Activated CD4-positive, alpha-beta T cell treated with anti-CD3 and anti-CD28 coated beads for 48 hours (primary cell): ENCODE results near the gene WDFY4.
"Not testable (repeated sequence)": the region's sequence is repeated elsewhere in the genome, so short reads cannot be mapped to it uniquely, and the experiment has no call there.

Source experiments
- DNase-seq: peaks from one replicate; pipeline ENCODE4 v3.0.0-alpha.2; 2020

Gene WDFY4, protein sequence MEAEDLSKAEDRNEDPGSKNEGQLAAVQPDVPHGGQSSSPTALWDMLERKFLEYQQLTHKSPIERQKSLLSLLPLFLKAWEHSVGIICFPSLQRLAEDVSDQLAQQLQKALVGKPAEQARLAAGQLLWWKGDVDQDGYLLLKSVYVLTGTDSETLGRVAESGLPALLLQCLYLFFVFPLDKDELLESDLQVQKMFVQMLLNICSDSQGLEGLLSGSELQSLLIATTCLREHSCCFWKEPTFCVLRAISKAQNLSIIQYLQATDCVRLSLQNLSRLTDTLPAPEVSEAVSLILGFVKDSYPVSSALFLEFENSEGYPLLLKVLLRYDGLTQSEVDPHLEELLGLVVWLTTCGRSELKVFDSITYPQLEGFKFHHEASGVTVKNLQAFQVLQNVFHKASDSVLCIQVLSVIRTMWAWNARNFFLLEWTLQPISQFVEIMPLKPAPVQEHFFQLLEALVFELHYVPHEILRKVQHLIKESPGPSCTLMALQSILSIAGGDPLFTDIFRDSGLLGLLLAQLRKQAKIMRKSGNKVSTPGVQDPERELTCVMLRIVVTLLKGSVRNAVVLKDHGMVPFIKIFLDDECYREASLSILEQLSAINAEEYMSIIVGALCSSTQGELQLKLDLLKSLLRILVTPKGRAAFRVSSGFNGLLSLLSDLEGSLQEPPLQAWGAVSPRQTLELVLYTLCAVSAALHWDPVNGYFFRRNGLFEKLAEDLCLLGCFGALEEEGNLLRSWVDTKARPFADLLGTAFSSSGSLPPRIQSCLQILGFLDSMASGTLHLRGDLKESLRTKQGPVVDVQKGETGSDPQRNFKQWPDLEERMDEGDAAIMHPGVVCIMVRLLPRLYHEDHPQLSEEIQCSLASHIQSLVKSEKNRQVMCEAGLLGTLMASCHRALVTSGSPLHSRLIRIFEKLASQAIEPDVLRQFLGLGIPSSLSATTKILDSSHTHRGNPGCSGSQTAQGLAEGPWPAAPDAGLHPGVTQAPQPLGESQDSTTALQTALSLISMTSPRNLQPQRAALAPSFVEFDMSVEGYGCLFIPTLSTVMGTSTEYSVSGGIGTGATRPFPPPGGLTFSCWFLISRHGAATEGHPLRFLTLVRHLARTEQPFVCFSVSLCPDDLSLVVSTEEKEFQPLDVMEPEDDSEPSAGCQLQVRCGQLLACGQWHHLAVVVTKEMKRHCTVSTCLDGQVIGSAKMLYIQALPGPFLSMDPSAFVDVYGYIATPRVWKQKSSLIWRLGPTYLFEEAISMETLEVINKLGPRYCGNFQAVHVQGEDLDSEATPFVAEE (N-terminal part only)

DNA sequence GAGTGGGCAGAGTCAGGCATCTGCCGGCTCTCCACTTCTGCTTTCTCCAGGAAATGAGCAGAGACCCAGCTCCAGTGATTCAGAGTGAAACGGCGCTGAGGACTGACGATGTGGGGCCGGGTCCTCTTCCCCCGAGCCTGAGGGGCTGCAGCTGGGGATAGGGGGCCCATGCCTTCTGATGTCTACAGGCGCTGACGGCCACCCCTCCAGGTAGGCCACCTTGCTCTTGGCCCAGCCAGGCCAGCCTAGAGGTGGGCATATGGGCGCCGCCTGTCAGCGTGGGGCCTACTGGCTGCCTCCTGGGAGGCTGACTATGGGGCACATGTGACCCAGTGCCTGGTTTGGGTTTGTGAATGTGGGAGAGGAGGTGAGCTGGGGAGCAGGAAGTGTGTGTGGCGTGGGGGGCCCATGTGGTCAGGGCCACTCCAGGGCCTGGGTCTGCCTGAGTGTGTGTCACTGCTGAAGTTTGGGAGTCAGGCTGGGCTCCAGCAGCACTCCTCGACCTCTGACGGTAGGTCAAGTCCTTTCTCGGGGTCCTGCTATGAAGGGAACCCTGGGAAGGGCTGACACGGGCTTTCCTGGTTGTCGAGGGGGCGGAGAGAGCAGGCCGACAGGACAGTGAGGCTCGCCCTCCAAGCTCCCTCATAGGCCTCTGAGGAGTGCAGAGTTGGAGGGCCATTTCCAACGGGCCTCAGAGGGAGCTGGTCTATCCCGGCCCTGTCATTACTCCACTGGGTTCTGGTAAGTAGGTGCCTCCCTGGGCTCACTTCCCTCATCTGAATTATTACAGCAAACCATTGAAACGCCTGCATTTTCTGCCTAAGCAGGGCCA, at the start of gene WDFY4:
TSS of gene WDFY4 (plus strand) at position 82 of the 832 bp plus-strand sequence. CDS start 24,860 bp downstream, outside the sequence.
- no peak for DNase-seq

DNA sequence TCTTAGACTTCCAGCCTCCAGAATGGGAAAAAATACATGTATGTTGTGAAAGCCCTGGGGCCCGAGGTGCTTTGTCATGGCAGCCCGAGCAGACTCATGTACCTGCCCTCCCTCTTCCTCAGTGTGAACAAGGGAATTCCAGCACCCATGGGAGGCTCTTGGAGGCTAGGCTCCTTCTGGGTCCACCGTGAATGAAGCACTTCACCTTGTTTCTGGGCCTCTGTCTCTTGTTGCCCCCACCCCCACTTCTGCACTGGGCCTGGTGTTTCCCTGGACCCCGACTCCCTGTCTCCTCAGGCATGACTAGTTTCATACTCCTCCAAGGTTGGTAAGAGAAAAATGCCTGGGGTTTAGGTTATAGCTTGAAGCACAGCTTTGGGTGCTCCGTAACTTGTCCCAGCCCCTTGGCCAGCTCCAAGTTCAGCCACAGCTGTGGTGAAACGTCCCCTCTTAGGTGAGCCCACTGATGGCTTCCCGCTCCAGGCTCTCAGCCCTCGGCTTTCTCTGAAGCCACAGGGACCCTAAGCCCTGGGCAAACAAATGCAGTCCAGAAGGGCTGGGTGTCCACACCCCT, 49.6 kb upstream of the WDFY4 start:
- no peak for DNase-seq

DNA sequence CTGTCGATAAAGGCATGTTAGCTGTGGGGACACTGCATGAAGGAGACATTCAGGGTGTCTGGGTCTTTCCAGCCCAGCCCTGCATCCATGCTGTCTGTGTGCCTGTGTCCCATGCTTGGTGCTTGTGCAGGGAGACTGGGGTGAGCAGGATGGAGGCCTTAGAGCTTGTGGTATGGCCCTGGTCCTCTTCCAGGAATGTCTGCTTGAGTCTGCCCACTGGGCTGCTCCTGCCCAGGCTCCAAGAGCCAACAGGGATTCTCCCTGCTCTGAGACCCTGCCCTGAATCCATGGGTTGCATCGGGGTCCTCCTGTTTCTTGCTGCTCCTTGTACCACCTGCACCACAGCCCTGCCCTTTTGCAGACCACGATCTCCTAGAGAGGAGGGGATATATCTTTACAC, 48.4 kb upstream of the WDFY4 start:
- DNase-seq, result no peak

DNA sequence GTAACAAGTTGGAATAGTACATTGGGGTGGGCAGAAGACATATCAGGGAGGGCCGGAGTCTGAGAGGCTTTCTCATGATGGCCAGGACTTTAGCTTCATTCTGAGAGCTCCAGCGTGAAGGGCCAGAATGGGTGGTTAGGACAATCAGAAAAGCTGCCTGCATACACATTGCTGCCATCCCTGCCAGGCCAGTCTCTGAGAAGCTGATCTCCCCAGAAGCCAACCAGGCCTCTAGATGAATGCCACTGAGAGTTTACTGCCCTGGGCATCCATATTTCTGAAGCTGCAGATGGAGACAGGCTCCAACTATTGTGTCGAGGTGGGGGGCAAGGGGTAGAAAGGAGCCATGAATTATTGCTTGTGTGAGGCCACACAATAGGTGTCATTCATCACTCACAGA, 47.8 kb upstream of the WDFY4 start:
- no peak for DNase-seq

DNA sequence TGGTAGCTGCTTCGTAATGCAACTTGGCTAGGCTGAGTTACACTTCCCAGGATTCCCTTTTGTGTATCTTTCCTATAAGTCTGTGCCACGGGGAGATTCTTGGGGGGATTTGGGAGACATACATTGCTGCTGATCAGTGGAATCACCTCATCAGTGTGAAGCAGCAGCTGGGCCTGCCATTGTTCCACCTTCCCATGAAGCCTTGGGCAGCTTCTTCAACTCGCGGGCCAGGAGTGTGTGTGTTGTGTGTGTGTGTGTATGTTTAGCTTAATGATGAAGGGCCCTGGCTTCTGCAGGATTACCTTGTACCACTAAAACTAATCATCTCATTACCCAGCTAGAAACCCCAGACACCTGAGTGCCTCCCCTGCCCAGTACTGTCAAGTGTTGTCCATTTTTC, 46.5 kb upstream of the WDFY4 start:
- no peak for DNase-seq

DNA sequence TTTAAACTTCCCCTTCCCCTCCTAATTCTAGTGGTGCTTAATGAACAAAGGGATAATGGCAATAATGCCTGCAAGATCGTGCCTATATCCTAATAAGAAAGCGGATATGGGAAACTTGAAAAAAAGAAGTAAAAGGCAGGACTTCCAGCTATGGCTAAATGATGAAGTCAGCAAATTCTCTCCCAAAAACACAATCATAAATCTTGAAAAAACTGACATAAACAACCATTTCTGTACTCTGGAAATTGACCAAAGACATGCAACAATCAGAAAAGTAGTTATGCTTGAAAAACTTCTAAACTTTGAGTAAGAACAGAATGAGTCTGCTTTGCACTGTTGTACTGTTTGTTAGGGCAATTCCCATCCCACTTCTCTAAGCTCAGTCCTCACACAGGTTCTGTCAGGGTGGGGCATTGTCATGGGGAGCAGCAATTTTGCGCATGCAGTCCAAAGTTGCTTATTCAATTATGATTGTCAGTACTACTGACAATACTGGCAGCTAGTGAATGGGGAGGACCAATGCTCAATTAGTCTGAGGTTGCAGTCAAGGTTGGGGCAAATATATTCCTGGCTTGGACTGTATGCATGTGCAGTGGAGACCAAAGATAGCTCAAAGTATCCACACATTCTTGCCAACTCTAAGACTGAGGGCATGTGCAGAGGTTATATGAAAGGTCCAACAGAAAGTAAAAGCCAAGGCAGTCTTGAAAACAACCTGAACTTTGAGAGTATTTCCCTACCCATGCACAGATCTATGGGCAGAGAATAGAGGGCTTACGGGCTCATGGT, 45.7 kb upstream of the WDFY4 start:
- DNase-seq, result no peak

DNA sequence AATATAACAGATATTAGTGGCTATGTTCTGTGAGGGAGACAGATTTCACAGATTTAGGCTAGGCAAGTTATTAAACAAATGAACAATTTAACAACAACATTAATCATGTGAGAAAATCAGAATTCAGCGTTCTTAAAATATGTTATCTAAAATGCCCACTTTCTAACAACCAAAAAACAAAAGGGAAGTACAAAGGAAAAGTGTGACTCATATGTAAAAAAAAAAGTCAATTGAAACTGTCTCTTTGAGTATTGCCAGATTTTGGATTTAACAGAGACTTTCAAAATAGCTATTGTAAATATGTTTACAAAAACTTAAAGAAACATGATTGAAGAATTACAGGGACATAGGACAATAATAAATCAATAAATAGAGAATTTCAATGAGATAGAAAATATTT, 45.0 kb upstream of the WDFY4 start:
- no peak for DNase-seq

DNA sequence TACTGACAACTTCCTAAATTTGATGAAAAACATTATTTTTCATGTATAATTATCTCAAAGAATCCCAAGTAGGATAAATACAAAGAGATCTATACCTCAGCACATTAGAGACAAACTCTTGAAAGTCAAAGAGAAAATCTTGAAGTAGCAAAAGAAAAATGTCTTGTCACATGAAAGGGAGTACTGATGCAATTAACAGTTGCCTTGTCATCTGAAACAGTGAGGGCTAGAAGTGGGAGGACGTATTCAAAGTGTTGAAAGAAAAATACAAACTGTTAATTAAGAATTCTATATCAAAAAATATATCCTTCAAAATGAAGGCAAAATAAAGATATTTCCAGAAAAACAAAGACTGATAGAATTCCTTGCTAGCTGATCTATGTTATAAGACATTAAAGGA, 44.3 kb upstream of the WDFY4 start:
- DNase-seq, result no peak

DNA sequence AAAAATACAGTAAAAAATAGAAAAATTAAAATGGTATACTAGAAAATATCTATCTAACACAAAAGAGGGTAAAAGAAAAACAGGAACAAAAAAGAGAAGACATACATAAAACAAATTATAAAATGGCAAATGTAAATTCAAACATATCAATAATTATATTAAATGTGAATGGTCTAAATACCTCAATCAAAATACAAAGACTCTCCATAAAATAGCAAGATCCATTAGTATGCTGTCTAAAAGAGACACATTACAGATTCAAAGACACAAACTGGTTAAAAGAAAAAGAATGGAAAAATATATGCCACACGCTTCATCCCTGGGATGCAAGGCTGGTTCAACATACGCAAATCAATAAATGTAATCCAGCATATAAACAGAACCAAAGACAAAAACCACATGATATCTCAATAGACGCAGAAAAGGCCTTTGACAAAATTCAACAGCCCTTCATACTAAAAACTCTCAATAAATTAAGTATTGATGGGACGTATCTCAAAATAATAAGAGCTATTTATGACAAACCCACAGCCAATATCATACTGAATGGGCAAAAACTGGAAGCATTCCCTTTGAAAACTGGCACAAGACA, 43.5 kb upstream of the WDFY4 start:
- not testable (repeated sequence) for DNase-seq

DNA sequence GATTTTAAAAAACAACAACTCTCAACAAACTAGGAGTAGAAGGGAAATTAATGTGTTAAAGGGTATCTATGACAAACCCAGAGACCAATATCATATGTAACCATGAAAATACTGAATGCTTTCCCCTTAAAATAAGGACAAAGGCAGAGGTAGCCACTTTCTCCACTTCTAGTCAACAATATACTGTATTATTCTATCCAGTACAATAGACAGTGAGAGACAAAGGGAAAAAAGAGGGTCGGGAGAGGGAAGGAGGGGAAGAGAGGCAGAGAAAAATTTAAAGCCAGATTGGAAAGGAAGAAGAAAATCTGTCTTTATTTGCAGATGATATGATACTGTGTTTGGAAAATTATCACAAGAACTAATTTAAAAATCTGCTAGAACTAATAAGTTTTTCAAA, 39.1 kb upstream of the WDFY4 start:
- no peak for DNase-seq

DNA sequence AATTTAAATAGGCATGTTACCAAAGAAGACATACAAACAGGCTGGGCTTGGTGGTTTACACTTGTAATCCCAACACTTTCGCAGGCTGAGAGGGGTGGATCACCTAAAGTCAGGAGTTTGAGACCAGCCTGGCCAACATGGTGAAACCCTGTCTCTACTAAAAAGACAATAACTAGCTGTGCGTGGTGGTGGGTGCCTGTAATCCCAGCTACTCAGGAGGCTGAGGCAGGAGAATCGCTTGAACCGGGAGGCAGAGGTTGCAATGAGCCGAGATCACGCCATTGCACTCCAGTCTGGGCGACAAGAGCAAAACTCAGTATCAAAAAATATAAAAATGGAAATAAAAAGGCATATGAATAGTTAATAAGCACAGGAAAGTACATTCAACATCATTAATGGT, 37.6 kb upstream of the WDFY4 start:
- not testable (repeated sequence) for DNase-seq

DNA sequence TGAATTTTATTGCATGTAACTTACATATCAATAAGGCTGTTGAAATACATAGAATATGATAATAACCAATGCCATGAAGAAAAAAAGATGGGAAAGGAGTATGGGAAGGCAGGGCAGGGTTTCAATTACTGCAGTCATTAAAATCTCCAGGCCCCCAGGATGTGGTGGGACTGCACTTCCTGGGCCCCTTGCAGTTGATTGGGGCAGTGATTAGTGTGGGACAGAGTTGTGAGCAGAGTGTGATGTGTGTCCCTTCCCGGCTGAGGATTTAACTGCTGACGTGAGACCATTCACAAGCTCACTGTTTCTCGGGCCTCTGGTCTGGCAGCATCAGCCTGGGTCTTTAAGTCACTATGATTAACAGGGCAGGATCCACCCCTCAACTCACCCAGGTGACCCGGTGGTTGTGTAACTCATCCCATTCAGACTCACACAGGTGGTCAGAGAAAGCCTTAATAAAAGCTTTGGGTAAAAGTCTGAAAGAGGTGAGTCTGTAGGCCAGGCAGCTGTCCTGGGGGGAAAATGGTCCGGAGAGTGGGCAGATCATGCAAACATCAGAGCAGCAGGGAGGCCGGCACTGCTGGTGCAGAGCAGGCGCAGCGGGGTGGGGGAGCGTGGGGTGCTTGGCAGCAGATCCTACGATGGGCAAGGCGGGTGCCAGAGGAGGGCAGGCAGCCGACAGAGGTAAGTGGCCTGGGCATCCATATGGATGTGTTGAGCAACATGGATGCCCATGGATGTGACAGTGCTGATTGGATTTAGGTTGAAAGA, 36.3 kb upstream of the WDFY4 start:
- DNase-seq, result no peak

DNA sequence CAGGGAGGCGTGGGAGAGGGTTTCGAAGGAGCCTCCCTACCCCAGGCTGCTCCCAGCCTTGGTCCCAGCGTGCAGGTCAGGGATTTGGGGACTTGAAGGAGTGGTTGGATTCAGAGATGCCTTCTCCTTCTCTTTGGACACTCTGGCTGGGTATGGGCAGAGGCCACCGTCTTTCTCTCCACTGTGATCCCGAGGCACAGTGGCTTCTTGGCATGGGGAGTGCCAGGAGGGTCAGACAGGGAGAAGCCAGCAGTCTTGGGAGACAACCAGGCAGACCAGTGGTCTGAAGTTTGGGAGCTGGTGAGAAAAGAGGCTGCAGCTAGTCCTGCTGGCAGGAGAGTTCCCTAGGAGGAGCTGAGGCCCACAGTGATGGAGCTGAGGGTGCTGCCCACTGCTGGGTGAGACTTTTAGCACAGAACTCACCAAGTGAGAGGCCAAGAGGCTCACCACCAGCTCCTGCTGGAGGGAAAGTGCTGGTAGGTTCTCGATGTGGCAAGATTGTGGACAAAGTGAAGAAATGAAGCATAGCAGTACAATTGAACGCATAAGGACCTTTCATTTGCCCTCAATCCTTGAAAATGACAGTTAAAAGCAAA, 35.2 kb upstream of the WDFY4 start:
- DNase-seq, result no peak

DNA sequence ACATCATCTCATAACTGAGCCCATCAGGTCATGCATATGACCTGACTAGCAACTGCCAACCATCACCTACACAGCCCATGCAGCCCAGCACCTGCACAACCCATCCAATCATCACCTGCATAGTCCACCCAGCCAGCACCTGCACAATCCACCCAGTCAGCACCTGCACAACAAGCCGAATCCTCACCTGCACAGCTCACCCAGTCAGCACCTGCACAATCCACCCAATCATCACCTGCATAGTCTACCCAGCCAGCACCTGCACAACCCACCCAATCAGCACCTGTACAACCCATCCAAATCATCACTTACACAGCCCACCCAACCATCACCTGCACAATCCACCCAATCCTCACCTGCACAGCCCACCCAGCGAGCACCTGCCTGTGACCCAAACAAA, 33.4 kb upstream of the WDFY4 start:
- no peak for DNase-seq

DNA sequence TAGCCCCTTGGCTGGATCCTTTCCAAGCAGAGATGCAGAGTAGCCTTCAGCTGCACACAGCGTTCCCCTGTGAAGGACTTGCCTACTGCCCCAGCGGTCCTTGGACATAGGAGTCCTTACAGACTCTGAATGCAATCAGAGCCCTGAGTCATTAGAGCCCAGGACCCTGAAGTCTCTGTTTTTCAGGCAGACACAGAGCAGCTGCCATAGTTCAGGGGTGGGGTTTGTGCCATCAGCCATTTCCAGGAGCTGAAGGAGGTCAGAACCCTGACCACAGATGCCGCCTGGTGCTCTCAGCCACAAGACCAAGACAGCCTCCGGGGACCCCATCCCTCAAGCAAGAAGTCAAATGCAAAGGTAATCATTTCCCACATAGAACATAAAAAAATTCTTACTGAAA, 32.8 kb upstream of the WDFY4 start:
- no peak for DNase-seq

DNA sequence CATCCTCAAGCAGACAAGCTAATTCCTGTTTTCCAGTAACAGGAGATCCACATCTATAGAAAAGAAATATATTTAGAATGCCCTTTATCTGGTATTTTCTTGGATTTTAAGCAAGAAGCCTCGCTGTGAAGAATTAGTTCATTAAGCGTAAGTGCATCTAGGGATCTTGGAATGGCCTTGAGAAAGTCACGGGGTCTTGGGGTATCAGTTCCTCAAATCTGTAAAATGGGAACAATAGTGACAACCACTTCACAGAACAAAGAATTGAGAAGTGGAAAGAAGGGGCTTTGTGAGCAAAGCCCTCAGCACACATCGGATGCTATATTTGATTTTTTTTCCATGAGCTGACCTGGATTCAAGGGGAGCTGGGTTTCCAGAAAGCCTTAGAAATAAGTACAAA, 32.3 kb upstream of the WDFY4 start:
- DNase-seq, result no peak

DNA sequence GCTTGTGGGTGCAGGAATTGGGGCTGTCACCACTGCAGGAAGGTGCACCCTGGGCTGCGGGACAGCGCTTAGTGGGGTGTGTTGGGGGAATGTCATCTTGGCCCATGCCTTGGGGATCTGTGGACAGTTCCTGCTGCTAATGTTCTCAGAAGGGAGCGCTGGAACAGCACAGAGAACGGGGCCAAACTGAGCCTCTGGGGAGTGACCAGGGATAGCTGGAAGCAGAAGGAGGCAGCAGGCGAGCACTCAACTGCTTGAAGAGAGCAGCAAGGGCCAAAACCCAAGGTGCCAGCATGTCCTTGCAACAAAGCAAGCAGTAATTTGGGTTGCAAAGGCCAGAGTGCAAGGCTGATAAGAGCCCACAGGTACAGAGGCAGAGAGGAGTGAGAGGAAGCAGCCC, 31.3 kb upstream of the WDFY4 start:
- no peak for DNase-seq

DNA sequence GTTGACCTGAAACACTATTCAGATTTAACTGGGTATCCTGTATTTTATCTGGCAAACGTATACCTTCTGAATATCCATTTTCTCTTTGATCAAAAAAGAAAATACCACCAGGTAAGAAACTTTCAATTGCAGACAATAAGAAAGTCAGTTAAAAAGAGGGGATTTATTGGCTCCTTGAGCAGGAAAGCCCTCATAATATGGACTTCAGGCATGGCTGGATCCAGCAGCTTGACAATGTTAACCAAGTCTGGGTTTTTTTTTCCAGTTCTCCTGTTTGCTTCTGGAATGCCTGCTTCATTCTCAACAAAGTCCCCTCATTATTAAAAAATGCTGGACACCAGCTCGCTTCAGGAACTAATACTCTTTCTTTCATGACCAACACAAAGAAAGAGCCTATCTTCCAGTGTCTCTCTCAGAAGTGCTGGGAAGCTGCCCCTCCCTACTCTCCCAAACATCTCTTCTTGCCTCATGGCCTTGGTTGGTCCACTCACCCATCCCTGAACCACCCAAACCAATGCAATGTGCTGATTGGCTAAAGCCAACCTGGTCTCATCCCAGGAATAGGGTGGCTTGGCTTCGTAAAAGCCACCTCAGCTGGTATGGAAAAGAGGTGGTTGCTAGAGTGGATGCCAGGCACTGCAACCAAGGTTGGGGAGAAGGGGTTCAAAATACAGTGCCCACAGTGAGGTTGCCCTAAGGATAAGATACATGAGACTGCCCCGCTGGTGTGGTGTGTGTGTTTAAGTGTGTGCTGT, 30.6 kb upstream of the WDFY4 start:
- DNase-seq, result no peak
